ENCODE results near the gene APIP.

Gene APIP

GRCh38 chr11:34836958-34837856 is 79.0 kb downstream of the APIP start:
- no peak for DNase-seq

GRCh38 chr11:34833602-34834001 is 82.6 kb downstream of the APIP start:
- DNase-seq, result no peak
